HG03280 (cell line): ENCODE data around the gene OR52B4.
"Not testable (repeated sequence)": the region's sequence is repeated elsewhere in the genome, so short reads cannot be mapped to it uniquely, and the experiment has no call there.

ENCODE experiments used
- ATAC-seq: cut with Tn5 transposase; IDR thresholded peaks from one replicate; pipeline ENCODE4 v1.9.1; 2021; ENCODE audit warnings: mild to moderate bottlenecking, moderate library complexity; ENCODE audit not compliant: unreplicated experiment

The OR52B4 gene

GRCh38 chr11:4368286-4368685 lies at the start of gene OR52B4:
OR52B4 (minus strand) TSS chr11:4368386; CDS start chr11:4368295, 91 bp downstream.
- no peak for ATAC-seq

- ATAC-seq: no peak
Observed at GRCh38 chr11:4416816-4417215, 48.6 kb upstream of the OR52B4 start.

DNA sequence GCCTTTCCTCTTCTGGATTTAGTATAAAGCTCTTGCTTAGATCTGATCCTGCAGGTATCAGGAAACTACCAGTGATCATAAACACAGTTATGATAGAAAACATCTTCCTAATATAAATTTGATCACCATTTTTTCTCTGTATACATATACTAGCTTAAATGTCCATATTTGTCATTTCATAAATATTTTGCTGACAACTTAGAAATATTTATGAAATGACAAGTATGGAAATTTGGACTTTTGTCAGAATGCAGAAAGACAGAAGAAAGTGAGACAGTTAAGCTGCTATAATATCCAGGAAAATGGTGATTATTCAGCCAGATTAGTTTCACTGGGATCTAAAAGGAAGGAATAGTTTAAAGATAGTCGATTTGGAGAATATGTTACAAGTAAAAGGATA lies 48.1 kb upstream of the OR52B4 start:
- ATAC-seq: no peak

- ATAC-seq: not testable (repeated sequence)
Observed at GRCh38 chr11:4406206-4406605, 38.0 kb upstream of the OR52B4 start.

GRCh38 chr11:4393858-4394223 lies 25.7 kb upstream of the OR52B4 start:
- peak; percentile 19 for ATAC-seq

DNA sequence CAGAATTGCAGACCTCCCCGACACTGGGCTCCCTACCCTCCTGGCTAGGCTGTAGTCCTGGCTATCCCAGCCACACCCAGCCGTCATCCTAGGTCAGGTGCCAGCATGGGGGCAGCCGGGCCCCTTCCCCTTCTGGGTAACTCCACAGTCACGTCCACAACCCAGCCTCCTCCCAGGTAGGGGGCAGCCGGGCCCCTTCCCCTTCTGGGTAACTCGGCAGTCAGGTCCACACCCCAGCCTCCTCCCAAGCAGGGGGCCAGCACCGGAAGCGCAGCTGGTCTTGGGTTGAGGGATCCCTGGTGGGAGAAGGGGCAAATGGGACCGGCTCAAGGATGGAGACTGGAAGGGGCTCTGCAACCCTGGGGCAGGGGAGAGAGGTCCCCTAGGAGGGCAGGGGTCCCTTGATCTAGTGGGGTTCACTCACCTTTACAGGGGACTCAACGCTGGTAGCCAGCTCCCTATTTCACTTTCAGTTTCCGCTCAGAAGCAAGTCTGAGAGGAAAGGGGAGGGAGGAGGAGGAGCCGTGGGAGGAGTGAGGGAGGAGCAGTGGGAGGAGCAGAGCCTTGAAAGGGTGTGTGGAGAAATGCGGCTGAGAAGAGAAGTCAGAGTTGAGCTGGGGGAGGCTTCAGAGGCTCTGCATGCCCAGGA lies 25.1 kb upstream of the OR52B4 start, which contains the start of gene TRIM21:
TRIM21 (minus strand) TSS at position 494 of the 649 bp plus-strand sequence. CDS start 3,293 bp downstream, outside the sequence.
- peak; percentile 100 for ATAC-seq

DNA sequence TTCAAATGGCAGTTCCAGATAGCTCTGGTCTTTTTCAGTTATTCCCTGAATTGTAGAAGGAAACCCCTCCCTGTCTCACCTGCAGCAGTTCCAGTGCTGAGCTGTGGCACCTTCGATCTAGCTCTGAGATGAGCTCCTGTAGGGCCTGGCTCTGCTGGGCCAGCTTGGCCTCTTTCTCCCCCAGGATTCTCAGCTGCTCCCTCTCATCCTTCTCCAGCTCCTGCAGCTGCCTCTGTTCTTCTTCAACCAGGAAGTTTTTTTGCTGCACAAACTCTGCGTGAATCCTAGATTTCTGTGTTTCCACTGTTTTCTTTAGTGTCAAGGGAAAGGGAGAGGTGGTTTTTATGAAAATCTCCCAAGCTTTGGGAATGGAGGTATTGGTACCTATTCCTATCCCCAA lies 20.0 kb upstream of the OR52B4 start:
- no peak for ATAC-seq

- no peak for ATAC-seq
Observed at GRCh38 chr11:4385978-4386740, 18.0 kb upstream of the OR52B4 start.

DNA sequence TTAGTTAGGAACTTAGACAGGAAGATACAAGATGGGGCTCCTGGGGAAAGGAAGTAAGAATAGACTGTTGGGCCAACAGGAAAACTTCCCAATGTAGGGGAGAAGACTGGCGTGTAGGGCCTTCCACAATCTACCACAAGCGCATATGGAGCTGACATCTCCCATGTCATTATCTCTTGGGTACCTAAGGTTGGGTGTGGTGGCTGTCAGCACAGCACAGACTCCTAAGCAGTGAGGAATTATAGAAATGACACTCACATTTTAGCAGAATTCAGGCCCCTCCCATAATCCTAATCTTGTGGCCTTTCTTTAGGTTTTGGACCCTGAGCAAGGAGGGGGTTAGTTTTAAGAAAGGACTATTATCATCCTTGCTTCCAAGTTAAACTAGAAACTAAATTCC lies 13.7 kb upstream of the OR52B4 start:
- ATAC-seq: no peak

DNA sequence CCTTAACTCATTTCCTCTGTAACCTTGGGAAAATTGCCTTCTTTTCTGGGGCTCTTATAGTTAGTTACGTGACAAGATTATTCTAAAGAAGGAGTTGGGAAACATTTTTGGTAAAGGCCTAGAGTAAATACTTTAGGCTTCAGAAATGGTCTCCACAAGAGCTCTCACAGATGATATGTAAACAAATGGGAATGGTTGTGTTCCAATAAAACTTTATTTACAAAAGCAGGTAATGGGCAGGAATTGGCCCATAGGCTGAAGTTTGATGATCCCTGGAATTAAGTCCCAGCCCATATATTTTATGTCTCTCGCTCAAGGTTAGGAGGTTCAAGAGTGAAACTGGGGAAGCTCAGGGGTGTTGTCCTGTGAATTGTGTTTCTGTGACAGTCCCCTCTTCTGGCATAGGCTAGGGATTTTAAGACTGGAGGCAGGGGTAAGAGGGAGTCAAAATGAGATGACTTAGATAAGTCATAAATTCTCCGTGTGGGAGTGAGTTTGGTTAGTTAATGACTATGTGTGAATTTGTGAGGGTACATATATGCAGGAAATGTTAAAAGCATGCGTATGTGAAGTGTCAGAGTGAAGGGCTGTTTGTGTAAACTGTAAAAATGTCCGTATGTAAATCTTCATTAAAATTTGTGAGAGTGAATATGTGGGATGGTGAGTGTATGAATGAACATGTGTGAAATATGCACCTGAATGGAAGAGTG lies 7.4 kb upstream of the OR52B4 start:
- no peak for ATAC-seq

DNA sequence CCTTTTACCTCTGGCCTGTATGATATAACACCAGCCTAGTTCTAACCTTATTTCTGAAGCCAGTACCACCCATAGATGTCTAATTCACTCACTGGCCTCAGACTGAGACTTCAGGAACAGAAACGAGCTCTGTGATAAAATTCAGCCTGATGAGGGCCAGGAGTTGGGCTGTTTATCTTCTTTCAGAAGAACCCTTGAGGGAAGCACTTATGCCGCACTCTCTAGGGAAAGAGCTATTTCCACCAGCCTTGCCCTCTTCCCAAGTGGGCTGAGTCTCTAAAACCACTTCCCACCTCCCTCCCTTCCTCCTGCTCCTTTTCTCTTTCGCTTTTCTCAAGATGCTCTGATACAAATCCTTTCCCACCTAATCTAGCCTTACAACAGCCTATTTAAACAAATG lies 2.0 kb upstream of the OR52B4 start:
- ATAC-seq: no peak

DNA sequence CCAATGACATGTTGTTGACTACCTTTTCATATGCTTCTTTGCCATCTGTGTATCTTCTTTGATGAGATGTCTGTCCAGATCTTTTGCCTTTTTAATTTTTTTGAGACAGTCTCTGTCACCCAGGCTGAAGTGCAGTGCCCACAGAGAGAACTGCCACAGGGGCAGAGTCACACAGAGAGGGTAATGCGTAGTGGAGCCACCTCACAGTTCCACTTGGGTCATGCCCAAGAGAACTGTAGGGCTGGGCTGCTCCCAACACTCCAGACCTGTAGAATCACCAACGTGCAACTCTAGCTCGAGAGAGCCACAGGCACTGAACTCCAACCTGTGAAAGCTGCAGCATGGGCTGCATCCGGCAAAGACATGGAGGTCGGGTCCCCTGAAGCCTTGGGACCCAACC lies 20.0 kb downstream of the OR52B4 start:
- not testable (repeated sequence) for ATAC-seq

DNA sequence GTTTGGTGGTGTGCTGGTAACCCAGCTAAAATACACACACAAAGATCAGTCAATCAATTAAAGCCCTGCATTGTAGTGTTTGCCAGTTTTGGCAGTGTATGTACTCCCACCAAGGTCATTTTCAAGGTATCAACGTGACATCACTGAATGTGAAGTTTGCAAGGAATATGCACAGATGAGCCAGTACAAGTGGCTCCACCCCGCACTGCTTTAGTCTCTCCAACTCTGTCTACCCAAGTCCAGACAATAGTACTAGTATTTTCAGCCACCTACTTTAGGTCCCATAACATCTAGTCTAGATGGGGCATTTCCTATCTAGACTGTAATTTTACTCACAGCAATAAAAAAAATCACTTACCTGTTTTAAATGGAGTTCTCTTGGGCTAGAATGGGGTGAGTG lies 22.8 kb downstream of the OR52B4 start:
- ATAC-seq: not testable (repeated sequence)

- ATAC-seq: not testable (repeated sequence)
Observed at GRCh38 chr11:4334356-4334755, 33.8 kb downstream of the OR52B4 start.
